ENCODE measurements around the gene IPO4.

Gene IPO4

DNA sequence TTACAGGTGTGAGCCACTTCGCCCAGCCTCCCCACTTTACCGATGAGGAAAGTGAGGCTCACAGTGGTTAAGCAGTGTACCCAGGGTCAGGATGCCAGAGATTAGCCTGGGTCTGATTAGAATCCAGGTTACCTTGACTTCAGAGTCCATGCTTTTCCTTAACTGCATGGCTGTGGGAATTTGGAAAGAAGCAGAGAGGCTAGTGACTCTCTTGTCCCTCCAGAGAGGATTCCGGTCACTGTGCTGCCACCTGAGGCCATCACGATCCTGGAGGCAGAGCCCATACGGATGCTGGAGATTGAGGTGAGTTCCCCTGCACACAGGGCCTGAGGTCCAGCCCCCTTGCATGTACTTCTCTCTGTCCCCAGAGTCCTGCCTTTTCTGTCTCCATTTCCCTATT, 12.0 kb downstream of the IPO4 start:
- no peak for DNase-seq (ENCODE audit: low read depth in 2 of 2)

GRCh38 chr14:24172871-24173281, 15.7 kb downstream of the IPO4 start:
- DNase-seq (ENCODE audit: low read depth in 2 of 2), result no peak

GRCh38 chr14:24172261-24172860, 16.3 kb downstream of the IPO4 start:
- no peak for DNase-seq (ENCODE audit: low read depth in 2 of 2)

- DNase-seq (ENCODE audit: low read depth in 2 of 2), result peak; percentile 52 to 59
Observed at GRCh38 chr14:24171422-24172260, 17.0 kb downstream of the IPO4 start, which contains the start of gene REC8. Gene REC8 (plus strand): TSS chr14:24172080. CDS start chr14:24172553, 473 bp downstream.

DNA sequence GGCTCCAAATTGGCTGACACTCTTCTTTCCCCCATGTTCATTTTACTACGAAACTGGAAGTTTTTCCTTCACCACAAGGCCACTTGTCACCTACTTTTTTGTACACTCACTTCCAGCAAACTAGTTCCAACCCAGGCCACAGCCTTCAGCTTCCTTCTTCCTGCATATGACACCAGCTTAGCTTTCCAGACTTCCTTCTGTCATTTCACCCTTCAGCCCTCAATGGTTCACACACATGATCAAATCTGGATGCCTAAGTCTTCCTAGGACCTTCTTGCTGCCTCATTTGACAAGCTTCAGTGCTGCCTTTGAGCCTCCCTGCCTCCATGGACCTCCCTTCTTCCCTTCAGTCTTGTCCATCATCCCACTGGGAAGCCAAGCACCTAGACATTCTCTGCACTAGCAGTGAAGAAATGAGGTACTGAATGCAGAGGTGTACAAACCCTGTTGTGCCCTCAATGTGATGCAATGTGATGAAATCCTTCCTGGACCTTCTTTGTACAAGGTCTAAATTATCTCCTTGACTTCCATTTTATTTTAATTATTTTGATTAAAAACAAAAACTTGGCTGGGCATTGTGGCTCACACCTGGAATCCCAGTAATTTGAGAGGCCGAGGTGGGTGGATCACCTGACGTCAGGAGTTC, 21.0 kb downstream of the IPO4 start:
- DNase-seq (ENCODE audit: low read depth in 2 of 2), result no peak

DNA sequence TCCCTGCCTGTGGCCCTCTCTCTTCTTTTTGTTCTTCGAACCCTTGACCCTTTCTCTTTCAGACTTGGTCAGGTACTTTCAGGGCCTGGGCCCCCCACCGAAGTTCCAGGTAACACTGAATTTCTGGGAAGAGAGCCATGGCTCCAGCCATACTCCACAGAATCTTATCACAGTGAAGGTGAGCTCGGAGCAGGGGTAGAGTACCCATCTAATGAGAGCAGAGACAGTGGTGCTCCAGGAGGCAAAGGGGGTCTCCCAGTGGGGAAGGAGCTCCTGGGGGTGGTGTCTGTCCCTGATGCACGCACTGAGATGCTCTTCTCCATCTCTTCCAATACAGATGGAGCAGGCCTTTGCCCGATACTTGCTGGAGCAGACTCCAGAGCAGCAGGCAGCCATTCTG, 22.8 kb downstream of the IPO4 start:
- no peak for DNase-seq (ENCODE audit: low read depth in 2 of 2)

DNA sequence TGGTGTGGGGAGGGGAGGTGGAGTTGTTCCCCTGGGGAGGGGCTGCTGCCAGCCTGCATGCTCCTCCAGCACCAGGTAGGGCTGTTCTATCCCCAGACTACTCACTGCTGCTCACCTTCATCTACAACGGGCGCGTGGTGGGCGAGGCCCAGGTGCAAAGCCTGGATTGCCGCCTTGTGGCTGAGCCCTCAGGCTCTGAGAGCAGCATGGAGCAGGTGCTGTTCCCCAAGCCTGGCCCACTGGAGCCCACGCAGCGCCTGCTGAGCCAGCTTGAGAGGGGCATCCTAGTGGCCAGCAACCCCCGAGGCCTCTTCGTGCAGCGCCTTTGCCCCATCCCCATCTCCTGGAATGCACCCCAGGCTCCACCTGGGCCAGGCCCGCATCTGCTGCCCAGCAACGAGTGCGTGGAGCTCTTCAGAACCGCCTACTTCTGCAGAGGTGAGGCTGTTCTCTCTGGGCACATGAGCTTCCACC, 24.1 kb downstream of the IPO4 start:
- no peak for DNase-seq (ENCODE audit: low read depth in 2 of 2)

- DNase-seq (ENCODE audit: low read depth in 2 of 2), result no peak
Observed at GRCh38 chr14:24162093-24162492, 26.5 kb downstream of the IPO4 start.

DNA sequence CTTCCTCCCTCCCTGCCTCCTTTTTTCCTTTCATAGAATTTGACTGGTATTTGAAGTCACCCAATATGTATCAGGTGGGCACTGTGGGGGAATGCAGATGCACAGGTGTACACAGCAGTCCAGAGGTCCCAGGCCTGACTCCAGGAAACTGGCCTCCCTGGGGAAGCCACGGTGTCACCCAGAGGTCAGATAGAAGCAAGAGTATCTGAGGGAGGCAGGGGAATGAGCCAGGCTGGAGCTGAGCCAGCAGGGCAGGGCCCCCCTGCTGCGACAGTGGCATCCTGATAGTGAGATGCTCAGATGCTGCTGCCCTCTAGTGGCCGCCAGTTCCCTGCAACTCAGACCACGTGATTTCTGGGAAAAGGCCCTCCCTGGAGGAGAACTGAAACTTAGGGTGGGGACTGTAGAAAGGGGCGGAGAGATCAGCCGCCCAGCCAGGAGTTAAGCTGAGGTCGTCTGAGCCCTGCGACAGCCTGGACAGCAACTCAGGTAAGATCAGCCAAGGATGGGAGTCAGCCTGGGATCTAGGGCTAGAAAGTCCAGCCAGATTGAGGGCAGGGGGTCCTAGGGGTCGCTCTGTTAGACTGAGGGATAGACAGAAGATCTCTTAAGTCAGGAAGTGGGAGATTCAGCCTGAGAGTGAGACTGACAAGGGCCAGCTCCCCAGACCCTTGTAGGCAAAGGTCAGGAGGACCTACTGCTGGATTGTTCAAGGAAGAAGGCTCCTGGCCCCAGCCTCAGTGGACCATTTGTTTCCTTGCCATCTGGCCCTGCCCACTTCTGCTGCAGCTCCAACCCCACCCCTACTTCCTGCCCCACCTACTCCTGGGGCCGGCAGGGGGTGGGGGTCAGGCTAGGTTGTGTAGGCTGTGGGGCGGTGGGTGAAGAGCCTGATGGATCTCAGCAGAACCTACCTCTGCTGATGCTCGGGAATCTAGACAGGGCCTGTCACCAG, 27.5 kb downstream of the IPO4 start, which contains the start of gene IRF9:
Gene IRF9, plus strand, starts transcription at position 416 of the 955 bp plus-strand sequence. CDS start 880 bp downstream, outside the sequence.
- peak; percentile 87 to 96 for DNase-seq (ENCODE audit: low read depth in 2 of 2)

DNA sequence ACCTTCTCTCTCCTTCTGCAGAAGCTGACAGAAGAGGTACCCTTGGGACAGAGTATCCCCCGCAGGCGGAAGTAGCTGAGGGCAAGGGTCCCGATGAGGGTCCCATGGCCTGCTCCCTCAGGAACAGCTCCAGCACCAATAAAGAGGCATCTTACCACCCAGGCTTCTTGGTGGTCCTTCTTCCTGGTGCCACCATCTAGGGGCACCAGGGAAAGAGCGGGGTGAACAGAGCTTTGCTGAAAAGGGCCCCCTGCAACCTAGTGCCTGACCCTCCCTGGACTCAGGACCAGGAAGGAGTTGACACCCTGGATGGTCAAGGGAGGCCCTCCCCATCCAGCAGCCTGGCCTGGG, 28.1 kb downstream of the IPO4 start:
- no peak for DNase-seq (ENCODE audit: low read depth in 2 of 2)

GRCh38 chr14:24159777-24160498, 28.7 kb downstream of the IPO4 start:
- no peak for DNase-seq (ENCODE audit: low read depth in 2 of 2)

DNA sequence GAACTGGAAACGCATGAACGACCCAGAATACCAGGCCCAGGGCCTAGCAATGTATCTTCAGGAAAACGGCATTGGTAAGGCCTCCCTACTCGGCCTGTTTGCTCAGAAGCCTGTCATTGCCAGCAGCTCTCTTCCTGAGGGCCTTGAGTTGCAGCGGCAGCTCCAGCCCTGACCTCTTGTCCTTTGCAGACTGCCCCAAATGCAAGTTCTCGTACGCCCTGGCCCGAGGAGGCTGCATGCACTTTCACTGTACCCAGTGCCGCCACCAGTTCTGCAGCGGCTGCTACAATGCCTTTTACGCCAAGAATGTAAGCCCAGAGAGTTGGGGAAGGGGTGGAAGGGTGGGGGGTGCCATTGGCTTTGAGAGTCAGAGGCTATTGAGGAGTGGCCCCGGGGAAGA, 31.3 kb downstream of the IPO4 start:
- DNase-seq (ENCODE audit: low read depth in 2 of 2), result no peak

- no peak for DNase-seq (ENCODE audit: low read depth in 2 of 2)
Observed at GRCh38 chr14:24156840-24157239, 31.8 kb downstream of the IPO4 start.

GRCh38 chr14:24155100-24155499, 33.5 kb downstream of the IPO4 start:
- no peak for DNase-seq (ENCODE audit: low read depth in 2 of 2)

- no peak for DNase-seq (ENCODE audit: low read depth in 2 of 2)
Observed at GRCh38 chr14:24151404-24152080, 37.1 kb downstream of the IPO4 start.

DNA sequence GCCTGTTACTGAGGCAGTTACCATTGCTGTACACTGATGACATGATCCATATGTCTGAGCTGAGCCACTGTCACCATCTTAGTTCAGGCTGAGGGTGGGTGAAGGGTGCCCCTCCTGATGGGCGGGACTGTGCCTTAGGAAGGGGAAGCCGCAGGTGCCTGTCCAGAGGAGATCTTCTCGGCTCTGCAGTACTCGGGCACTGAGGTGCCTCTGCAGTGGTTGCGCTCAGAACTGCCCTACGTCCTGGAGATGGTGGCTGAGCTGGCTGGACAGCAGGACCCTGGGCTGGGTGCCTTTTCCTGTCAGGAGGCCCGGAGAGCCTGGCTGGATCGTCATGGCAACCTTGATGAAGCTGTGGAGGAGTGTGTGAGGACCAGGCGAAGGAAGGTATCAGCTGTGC, 37.6 kb downstream of the IPO4 start:
- no peak for DNase-seq (ENCODE audit: low read depth in 2 of 2)

GRCh38 chr14:24150567-24150966, 38.0 kb downstream of the IPO4 start:
- DNase-seq (ENCODE audit: low read depth in 2 of 2), result no peak

DNA sequence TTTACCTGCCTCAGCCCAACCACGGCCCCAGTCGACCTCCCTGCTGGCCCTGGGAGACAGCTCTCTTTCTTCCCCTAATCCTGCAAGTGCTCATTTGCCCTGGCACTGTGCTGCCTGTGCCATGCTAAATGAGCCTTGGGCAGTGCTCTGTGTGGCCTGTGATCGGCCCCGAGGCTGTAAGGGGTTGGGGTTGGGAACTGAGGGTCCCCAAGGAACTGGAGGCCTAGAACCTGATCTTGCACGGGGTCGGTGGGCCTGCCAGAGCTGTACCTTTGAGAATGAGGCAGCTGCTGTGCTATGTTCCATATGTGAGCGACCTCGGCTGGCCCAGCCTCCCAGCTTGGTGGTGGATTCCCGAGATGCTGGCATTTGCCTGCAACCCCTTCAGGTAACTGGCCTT, 38.6 kb downstream of the IPO4 start:
- no peak for DNase-seq (ENCODE audit: low read depth in 2 of 2)

GRCh38 chr14:24149302-24149969, 39.2 kb downstream of the IPO4 start:
- no peak for DNase-seq (ENCODE audit: low read depth in 2 of 2)

Measured in stimulated activated CD8-positive, alpha-beta memory T cell treated with anti-CD3 and anti-CD28 coated beads, Interleukin-7, amount 100 ng/mL, for 4 hours (primary cell).